Measurements from ENCODE around the gene CNGA3.

DNA sequence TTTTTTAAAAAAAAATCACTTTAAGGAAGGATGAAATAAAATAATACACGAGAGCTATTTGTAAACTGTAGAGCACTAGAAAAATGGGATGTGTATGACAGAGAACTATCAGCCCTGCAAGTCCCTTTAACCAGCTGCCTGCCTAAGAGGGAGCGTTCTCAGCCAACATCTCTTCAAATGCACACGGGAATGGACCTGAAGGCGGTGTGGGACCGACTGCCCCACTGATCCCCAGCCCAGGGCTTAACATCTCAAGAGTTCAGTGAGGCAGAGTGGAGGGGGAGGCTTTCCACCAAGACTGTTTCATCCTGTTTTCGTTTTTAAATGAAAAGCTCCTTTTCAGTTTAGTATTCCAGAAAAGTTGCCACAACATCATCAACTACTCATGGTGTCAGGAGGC, 100.6 kb downstream of the CNGA3 start:
- TF ChIP-seq, protein P1, sequence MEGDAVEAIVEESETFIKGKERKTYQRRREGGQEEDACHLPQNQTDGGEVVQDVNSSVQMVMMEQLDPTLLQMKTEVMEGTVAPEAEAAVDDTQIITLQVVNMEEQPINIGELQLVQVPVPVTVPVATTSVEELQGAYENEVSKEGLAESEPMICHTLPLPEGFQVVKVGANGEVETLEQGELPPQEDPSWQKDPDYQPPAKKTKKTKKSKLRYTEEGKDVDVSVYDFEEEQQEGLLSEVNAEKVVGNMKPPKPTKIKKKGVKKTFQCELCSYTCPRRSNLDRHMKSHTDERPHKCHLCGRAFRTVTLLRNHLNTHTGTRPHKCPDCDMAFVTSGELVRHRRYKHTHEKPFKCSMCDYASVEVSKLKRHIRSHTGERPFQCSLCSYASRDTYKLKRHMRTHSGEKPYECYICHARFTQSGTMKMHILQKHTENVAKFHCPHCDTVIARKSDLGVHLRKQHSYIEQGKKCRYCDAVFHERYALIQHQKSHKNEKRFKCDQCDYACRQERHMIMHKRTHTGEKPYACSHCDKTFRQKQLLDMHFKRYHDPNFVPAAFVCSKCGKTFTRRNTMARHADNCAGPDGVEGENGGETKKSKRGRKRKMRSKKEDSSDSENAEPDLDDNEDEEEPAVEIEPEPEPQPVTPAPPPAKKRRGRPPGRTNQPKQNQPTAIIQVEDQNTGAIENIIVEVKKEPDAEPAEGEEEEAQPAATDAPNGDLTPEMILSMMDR (IDR thresholded peaks at IDR 0.05; ENCODE audit: low read depth, low read length) = no peak
- TF ChIP-seq EZH2phosphoT487 (IDR thresholded peaks at IDR 0.05; ENCODE audit: low read depth) = no peak

Measured in OCI-LY3 (cell line).